Measurements from ENCODE around the gene ELK4. TPM values are rescaled to one million over a fixed set of nuclear protein-coding genes. Genes with fewer than 3 reads are reported as not detected.
A peak's percentile ranks its signal among the peaks of the same experiment; 100 is the strongest.

The ELK4 gene
- total RNA-seq, 4 donors from 2014 or later: 18.0 to 33.9 (median 28.4) TPM

- WGBS, 2 donors: 65 to 74% methylated on average over 11 of the region's 11 CpGs
- Histone ChIP-seq H3K27me3 (no peaks in the 10 kb centered on the region), H3K27ac (no peak overlapping the region), H3K9me3 (no peaks in the 10 kb centered on the region), H3K4me3 (replicated peaks in 1 of 3) (no peak overlapping the region), H3K36me3 (no peaks in the 10 kb centered on the region), H3K4me1 (no peaks in the 10 kb centered on the region)
- intact Hi-C loops (cut with DNase I): no loop called here
- DNase-seq: no peak
- TF ChIP-seq CTCF (IDR thresholded peaks at IDR 0.05) (peak in 1 of 6 experiments; percentile 28), POLR2A (IDR thresholded peaks at IDR 0.05) (no peak)
Measured at GRCh38 chr1:205672395-205672889, 40.6 kb upstream of the ELK4 start.

GRCh38 chr1:205670611-205671430 is 39.0 kb upstream of the ELK4 start:
- no peak for DNase-seq
- intact Hi-C loops (cut with DNase I): no loop called here
- H3K4me3 ChIP-seq (replicated peaks in 1 of 3): no peak overlapping the region
- no peak overlapping the region for H3K27ac ChIP-seq
- 67 to 75% methylated on average over 6 to 7 of the region's 13 CpGs for WGBS, 2 donors
- H3K9me3 ChIP-seq: no peaks in the 10 kb centered on the region
- no peaks in the 10 kb centered on the region for H3K36me3 ChIP-seq
- H3K27me3 ChIP-seq: no peaks in the 10 kb centered on the region
- TF ChIP-seq POLR2A (IDR thresholded peaks at IDR 0.05) (no peak), CTCF (IDR thresholded peaks at IDR 0.05) (no peak)
- no peaks in the 10 kb centered on the region for H3K4me1 ChIP-seq

GRCh38 chr1:205670150-205670446 is 38.3 kb upstream of the ELK4 start:
- intact Hi-C loops (cut with DNase I): no loop called here

GRCh38 chr1:205669341-205670149 is 37.7 kb upstream of the ELK4 start:
- TF ChIP-seq CTCF (IDR thresholded peaks at IDR 0.05): no peak
- no peak for TF ChIP-seq POLR2A (IDR thresholded peaks at IDR 0.05)
- intact Hi-C loops (cut with DNase I): loop anchor here (10.0 kb wide), 1 partner anchor 245 kb away; no protein-coding TSS in a partner anchor
- DNase-seq: no peak
- WGBS, 2 donors: 63 to 69% methylated on average over 16 to 18 of the region's 20 CpGs
- no peak overlapping the region for H3K27ac ChIP-seq
- H3K4me3 ChIP-seq (replicated peaks in 1 of 3): no peak overlapping the region
- H3K4me1 ChIP-seq: peaks cover 0 to 2% of the 10 kb centered on the region in 2 donors
- no peaks in the 10 kb centered on the region for H3K9me3 ChIP-seq
- no peaks in the 10 kb centered on the region for H3K27me3 ChIP-seq
- no peaks in the 10 kb centered on the region for H3K36me3 ChIP-seq

More at GRCh38 chr1:205670150-205670446, 38.3 kb upstream of the ELK4 start:
- Histone ChIP-seq H3K9me3 (no peaks in the 10 kb centered on the region), H3K27me3 (no peaks in the 10 kb centered on the region), H3K36me3 (no peaks in the 10 kb centered on the region), H3K4me1 (no peaks in the 10 kb centered on the region), H3K4me3 (replicated peaks in 1 of 3) (no peak overlapping the region), H3K27ac (no peak overlapping the region)
- no peak for DNase-seq
- TF ChIP-seq CTCF (IDR thresholded peaks at IDR 0.05): no peak
- TF ChIP-seq POLR2A (IDR thresholded peaks at IDR 0.05): no peak
- WGBS, 2 donors: 83 to 85% methylated on average over 5 of the region's 5 CpGs

All from thyroid gland (tissue), 4 donors.